Stimulated activated naive CD8-positive, alpha-beta T cell treated with anti-CD3 and anti-CD28 coated beads, Interleukin-15, amount 100 ng/mL, for 72 hours (primary cell): ENCODE results near the gene VTCN1.
A peak's percentile ranks its signal among the peaks of the same experiment; 100 is the strongest.
"Not testable (repeated sequence)": the region's sequence is repeated elsewhere in the genome, so short reads cannot be mapped to it uniquely, and the experiment has no call there.

Experiments
- ATAC-seq: fragments of 150-1000 bp; cut with Tn5 transposase; 2 replicates; pipeline ENCODE4 v1.10.0; 2021; ENCODE audit warnings: mild to moderate bottlenecking, moderate library complexity
- DNase-seq, 2 donors: peaks; one replicate each; pipeline ENCODE4 v3.0.0; 2021 to 2022
- H3K27ac Mint-ChIP-seq, 2 donors: one replicate each; pipeline ENCODE4 v1.8.0; 2022; ENCODE audit warnings: mild to moderate bottlenecking in 2 of 2, mixed read lengths in 2 of 2, moderate library complexity in 2 of 2
- H3K27me3 Mint-ChIP-seq: one replicate; pipeline ENCODE4 v1.8.0; 2022; ENCODE audit warnings: mixed read lengths
- H3K4me1 Mint-ChIP-seq: one replicate; pipeline ENCODE4 v1.8.0; 2022; ENCODE audit warnings: mild to moderate bottlenecking, mixed read lengths
- H3K4me3 Mint-ChIP-seq, 2 donors: one replicate each; pipeline ENCODE4 v1.8.0; 2022; ENCODE audit warnings: mild to moderate bottlenecking in 2 of 2, mixed read lengths in 2 of 2, moderate library complexity in 1 of 2
- H3K9me3 Mint-ChIP-seq, 2 donors: one replicate each; pipeline ENCODE4 v1.8.0; 2022; ENCODE audit warnings: mixed read lengths in 2 of 2

The VTCN1 gene, protein sequence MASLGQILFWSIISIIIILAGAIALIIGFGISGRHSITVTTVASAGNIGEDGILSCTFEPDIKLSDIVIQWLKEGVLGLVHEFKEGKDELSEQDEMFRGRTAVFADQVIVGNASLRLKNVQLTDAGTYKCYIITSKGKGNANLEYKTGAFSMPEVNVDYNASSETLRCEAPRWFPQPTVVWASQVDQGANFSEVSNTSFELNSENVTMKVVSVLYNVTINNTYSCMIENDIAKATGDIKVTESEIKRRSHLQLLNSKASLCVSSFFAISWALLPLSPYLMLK

DNA sequence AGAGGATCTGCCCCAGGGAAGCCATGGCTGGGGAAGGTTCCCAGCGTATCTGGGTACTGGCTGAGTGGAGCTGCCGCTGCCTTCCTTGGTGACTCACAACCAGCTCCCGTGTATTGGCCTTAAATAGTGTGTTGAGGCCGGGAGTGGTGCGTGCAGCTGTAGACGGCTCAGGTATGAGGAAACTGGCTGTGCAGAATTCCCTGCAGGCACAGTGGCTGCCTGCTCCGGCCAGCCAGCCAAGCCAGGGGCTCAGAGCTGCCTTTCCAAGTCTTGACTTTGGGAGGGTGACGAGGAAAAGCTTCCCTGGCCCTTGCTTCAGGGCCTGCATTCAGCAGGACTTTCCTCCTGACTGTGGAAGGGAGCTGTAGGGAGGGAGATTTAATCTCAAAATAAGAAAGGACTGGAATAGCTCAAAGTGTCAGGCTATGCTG, at the start of gene VTCN1:
TSS of gene VTCN1 (minus strand) at position 97 of the 431 bp plus-strand sequence. CDS start at position 25, 72 bp downstream.
- Mint-ChIP-seq H3K4me3 (no peak within 1 kb of the TSS), H3K4me1 (no peaks in the 10 kb centered on the region), H3K27me3 (peaks cover 22% of the 10 kb centered on the region), H3K27ac (no peak within 1 kb of the TSS), H3K9me3 (no peaks in the 10 kb centered on the region)
- DNase-seq (no peak), ATAC-seq (no peak)

DNA sequence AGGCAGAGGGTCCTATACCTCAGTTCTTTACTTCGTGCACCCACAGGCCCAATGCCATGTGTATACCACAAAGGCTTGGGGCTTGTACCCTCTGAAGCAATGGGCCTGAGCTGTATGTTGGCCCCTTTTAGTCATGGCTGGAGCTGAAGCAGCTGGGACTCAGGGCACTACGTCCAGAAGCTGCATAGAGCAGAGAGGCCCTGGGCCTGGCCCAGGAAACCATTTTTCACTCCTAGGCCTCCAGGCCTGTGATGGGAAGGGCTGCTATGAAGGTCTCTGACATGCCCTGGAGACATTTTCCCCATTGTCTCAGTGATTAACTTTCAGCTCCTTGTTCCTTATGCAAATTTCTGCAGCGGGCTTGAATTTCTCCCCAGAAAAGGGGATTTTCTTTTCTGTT, 48.1 kb upstream of the VTCN1 start:
- Mint-ChIP-seq H3K9me3 (peaks cover 6 to 24% of the 10 kb centered on the region in 2 donors), H3K27me3 (no peaks in the 10 kb centered on the region), H3K4me1 (no peaks in the 10 kb centered on the region), H3K4me3 (no peak overlapping the region), H3K27ac (peak overlapping the region in 1 of 2 donors; percentile 53)
- ATAC-seq (no peak), DNase-seq (no peak)

DNA sequence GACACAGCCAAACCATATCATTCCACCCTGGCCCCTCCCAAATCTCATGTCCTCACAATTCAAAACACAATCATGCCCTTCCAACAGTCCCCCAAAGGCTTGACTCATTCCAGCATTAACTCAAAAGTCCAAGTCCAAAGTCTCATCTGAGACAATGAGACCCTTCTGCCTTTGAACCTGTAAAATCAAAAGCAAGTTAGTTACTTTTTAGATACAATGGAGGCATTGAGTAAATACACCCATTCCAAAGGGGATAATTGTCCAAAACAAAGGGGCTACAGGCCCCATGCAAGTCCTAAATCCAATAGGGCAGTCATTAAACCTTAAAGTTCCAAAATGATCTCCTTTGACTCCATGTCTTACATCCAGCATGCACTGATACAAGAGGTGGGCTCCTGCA, 47.3 kb upstream of the VTCN1 start:
- H3K4me3 Mint-ChIP-seq, H3K4me1 Mint-ChIP-seq, ATAC-seq, H3K27me3 Mint-ChIP-seq, H3K27ac Mint-ChIP-seq, DNase-seq: not testable (repeated sequence)
- peaks cover 6 to 24% of the 10 kb centered on the region in 2 donors for H3K9me3 Mint-ChIP-seq

DNA sequence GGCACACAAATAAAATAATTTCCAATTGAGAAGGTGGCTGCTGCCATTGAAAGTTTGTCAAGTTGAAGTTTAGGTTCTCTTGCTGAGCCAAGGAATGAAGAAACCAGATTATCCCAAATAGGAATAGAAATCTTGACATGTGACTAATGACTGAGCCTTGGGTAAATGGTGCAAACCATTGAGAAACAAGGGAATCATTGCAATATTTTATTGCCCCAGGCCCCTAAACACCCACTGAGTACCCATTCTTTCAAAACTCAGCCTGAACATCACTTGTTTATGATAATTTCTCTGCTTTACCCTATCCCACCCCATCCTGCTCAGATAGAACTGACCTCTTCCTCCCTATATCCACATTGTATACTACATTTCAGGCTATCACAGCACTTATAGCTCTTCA, 46.6 kb upstream of the VTCN1 start:
- H3K27ac Mint-ChIP-seq, result no peak overlapping the region
- no peak overlapping the region for H3K4me3 Mint-ChIP-seq
- no peaks in the 10 kb centered on the region for H3K4me1 Mint-ChIP-seq
- H3K9me3 Mint-ChIP-seq, result peaks cover 6 to 24% of the 10 kb centered on the region in 2 donors
- no peak for DNase-seq
- ATAC-seq, result no peak
- H3K27me3 Mint-ChIP-seq, result no peaks in the 10 kb centered on the region

DNA sequence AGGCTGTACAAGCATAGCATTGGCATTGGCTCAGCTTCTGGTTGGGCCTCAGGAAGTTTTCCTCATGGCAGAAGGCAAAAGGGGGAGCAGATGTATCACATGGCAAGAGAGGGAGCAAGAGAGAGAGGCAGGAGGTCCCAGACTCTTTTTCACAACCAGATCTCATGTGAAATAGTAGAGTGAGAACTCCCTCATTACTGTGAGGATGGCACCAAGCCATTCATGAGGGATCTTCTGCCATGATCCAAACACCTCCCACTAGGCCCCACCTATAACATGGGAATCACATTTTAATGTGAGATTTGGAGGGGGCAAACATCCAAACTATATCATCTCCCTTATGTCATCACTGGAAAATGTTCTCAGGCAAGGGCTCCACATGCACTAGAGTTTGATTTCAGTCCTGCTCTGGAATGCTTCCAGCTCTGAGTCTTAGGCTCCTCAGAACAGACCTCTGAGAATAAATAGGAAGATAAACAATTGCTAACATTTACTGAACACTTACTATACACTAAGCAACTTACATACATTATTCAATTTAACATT, 39.4 kb upstream of the VTCN1 start:
- Mint-ChIP-seq H3K9me3 (no peaks in the 10 kb centered on the region), H3K27me3 (peaks cover 4% of the 10 kb centered on the region), H3K27ac (no peak overlapping the region), H3K4me1 (no peaks in the 10 kb centered on the region), H3K4me3 (no peak overlapping the region)
- DNase-seq (no peak), ATAC-seq (no peak)

DNA sequence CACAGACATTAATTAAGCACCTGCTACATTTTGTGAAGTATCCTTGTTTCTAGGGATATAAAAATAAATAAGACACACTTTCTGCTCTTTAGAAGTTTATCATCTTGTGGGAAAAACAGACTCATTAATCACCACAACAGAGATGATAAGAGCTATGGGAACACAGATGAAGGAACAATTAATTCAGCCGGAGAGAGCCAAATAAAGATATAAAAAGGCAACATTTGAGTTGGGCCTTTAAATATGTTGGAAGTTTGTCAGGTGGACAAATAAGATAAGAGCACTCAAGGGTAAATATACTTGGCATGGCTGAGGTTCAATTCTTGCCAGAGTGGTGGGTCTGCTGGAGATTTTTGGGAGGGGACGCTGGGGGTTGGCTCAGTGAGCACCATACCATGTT, 34.2 kb upstream of the VTCN1 start:
- DNase-seq, result no peak
- Mint-ChIP-seq H3K4me1 (no peaks in the 10 kb centered on the region), H3K27ac (peak overlapping the region in 1 of 2 donors; percentile 30), H3K4me3 (no peak overlapping the region), H3K9me3 (no peaks in the 10 kb centered on the region), H3K27me3 (peaks cover 29% of the 10 kb centered on the region)
- ATAC-seq, result no peak

DNA sequence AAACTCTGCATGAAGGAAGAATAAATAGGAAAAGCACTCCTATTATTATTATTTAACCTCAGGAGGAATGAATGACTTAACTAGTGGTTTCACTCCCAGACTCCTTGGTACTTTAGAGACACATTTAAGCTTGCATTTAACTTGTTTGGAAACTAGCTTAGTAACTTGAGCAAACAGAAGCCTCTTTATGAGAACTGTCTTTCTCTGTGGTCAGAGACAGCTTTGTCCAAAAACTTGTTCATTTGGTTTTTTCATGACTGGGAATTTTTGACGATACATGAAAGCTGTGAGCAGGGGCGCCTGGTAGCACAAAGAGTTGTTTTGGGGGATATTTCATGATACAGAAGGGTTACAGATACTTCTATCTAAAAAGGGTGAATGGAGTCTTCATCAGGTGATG, 33.6 kb upstream of the VTCN1 start:
- H3K9me3 Mint-ChIP-seq, result no peaks in the 10 kb centered on the region
- peaks cover 29% of the 10 kb centered on the region for H3K27me3 Mint-ChIP-seq
- H3K4me1 Mint-ChIP-seq, result no peaks in the 10 kb centered on the region
- no peak overlapping the region for H3K27ac Mint-ChIP-seq
- ATAC-seq (no peak), DNase-seq (no peak)
- no peak overlapping the region for H3K4me3 Mint-ChIP-seq

DNA sequence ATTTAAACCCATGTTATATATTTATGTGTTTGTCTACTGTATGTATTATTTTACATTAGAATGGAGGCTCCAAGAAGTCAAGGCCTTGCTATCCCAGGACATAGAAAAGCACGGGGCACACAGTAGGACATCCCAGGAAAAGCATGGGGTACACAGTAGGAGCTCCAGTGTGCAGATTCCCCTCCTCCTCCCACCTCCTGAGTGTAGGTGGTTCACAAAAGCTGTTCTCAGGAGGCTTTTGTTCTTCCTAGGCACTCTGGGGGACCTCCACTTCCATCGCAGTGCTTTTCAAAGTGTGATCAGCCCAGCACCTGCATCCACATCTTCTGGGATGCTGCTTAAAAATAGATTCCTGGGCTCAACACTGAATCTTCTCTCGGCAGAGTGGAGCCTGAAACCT, 30.8 kb upstream of the VTCN1 start:
- DNase-seq, result no peak
- Mint-ChIP-seq H3K9me3 (no peaks in the 10 kb centered on the region), H3K4me1 (no peaks in the 10 kb centered on the region)

DNA sequence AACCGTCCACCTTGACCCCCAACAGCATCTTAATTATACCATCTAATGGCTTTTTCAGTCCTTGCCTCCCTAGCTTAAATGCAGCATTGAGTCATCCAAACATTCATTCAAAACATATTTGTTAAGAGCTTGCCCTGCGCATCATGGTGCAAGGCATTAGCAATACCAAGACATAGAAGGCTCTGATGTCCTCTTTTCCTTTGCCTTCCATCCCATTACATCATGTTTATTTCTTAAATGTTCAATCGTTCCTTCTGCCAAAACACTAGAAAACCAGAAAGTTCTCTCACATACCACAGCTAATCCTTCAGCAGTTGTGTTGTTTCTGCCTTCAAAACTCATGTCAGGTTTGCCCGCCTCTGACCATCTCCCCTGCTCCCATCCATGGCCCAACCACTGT, 29.8 kb upstream of the VTCN1 start:
- H3K27me3 Mint-ChIP-seq, result peaks cover 29% of the 10 kb centered on the region
- no peak for ATAC-seq

More for the DNA sequence above, 30.8 kb upstream of the VTCN1 start:
- no peak overlapping the region for H3K27ac Mint-ChIP-seq
- ATAC-seq, result no peak
- H3K27me3 Mint-ChIP-seq, result peaks cover 29% of the 10 kb centered on the region
- no peak overlapping the region for H3K4me3 Mint-ChIP-seq

DNA sequence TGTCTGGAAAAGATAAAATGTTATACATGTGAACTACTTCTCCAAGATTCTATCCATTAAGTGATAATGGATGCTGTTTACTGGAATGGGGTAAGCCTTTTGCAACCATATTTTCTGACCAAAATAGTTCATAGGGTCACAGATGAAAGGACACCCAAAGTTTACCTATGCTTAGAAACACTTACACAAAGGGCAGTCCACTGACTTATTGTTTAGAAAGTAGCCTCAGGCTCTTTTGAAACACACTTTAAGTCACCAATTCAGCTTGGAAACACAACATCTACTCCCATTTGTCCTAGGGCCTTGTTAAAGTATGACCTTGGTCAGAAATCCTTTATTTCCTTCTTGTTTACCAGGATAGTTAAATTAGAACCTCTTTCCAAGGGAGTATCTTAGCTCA, 28.7 kb upstream of the VTCN1 start:
- ATAC-seq (no peak), DNase-seq (no peak)
- Mint-ChIP-seq H3K27me3 (peaks cover 18% of the 10 kb centered on the region), H3K4me1 (no peaks in the 10 kb centered on the region), H3K27ac (no peak overlapping the region), H3K9me3 (no peaks in the 10 kb centered on the region), H3K4me3 (no peak overlapping the region)

More for the DNA sequence above, 29.8 kb upstream of the VTCN1 start:
- no peaks in the 10 kb centered on the region for H3K4me1 Mint-ChIP-seq
- no peaks in the 10 kb centered on the region for H3K9me3 Mint-ChIP-seq
- H3K27ac Mint-ChIP-seq, result no peak overlapping the region
- no peak for DNase-seq
- H3K4me3 Mint-ChIP-seq, result no peak overlapping the region

DNA sequence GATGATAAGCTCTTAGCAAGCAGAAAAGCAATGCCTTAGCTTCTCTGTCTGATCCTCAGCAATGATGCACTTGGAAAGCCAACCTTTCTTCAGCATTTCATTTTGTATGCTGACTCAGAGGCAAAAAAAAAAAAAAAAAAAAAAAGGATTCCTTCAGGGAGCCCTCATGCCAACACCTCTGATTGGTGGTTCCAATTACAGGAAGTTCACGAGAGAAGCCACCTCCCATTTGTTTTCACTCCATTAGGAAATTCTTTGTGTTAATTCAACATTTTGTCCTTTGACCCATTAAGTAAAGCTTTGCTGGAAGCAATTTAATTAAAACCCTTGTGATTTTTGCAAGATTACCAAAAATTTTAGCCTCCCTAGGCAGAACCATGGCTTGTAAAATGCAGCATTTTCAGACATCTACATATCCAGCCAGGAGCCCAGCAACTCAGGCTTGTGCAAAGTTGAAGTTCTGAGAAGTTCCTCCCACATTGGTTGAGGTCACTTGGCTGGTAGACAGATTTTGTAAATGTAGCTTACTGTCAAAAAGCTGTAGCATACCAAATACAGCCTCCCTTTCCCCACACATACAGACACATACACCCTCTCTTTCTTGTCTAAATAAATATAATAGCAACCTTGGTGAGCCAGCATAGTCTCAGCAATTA, 27.1 kb upstream of the VTCN1 start:
- Mint-ChIP-seq H3K27me3 (peaks cover 9% of the 10 kb centered on the region), H3K4me3 (no peak overlapping the region), H3K4me1 (no peaks in the 10 kb centered on the region), H3K27ac (peak overlapping the region in 1 of 2 donors; percentile 22), H3K9me3 (peaks cover 3 to 4% of the 10 kb centered on the region in 2 donors)
- DNase-seq, result no peak
- no peak for ATAC-seq

DNA sequence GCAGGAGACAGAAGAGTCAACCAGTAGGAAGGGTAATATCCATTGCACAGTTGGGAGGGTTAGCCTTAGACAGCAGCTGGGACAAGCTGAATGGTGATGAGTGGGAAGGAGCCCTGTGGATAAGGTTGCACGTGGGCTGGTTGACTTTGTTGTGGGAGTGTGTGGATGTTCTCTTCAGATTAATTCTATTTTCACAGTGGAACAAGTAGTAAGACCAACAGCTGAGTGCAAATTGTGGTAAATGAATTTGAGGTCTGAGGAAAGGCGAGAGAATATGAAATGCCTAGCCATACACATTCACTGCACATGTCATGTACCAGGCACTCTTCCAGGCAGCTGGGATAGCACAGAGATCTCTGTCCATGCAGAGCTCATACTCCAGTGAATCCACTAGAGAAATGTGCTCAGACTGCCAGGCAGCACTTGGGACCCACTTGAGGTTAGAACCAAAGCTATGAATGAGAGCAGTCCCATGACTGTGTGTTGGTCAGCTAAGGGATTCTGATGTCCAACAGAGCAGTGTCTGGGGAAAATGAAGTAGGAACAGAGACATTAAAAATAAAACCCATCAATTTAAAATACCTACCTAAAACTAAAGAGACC, 25.2 kb upstream of the VTCN1 start:
- no peaks in the 10 kb centered on the region for H3K4me1 Mint-ChIP-seq
- DNase-seq, result no peak
- H3K9me3 Mint-ChIP-seq, result peaks cover 3 to 7% of the 10 kb centered on the region in 2 donors
- H3K27ac Mint-ChIP-seq, result no peak overlapping the region
- H3K4me3 Mint-ChIP-seq, result no peak overlapping the region
- peaks cover 6% of the 10 kb centered on the region for H3K27me3 Mint-ChIP-seq
- no peak for ATAC-seq

DNA sequence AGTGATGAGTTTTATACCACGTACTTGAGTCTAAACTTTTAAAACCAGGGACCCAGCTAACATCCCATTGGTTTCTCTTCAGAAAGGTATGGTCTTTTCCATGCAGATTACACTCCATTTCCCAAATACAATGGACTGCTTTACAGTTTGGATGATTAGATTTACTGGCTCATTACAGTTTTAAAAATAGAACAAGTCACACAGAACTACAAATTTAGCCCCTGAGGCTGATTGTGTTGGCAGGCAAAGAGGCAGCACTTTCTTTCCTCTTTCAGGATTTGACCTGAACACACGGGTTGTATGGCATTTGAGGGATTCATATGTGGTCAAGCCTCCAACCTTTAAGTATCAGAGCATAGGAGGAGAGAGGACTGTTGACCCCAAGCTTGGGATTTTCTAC, 21.8 kb upstream of the VTCN1 start:
- Mint-ChIP-seq H3K4me1 (no peaks in the 10 kb centered on the region), H3K27ac (no peak overlapping the region), H3K27me3 (no peaks in the 10 kb centered on the region), H3K4me3 (no peak overlapping the region), H3K9me3 (peaks cover 3 to 7% of the 10 kb centered on the region in 2 donors)
- ATAC-seq, result no peak
- no peak for DNase-seq

DNA sequence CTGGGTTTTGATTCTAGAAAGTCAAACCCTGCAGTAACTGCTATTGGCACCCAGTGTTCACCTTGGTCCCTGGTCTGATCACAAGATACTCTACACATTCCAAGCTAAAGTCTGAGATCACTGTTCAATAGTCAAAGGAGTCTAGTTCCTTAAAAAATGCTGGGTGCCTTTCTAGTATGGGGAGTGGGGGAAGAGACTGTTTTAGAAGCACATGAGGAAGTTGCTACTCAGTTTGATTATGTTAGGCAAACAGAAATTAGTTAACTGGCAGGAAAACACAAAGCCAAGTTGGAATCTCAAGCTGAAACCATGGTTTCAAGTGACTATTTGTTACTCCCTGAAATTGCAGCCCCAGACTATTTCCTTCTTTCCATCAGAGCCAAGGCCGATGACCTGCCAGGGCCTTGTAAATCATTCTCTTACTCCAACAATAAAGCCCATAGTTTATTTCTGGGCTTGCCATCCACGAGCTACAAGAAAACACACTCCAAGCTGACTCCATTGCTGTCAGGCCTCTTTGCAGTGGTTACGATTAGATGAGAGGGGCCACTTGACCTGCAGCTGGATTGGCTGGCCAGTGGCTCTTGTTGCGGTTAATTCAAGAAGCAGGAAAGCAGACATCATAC, 21.1 kb upstream of the VTCN1 start:
- no peaks in the 10 kb centered on the region for H3K4me1 Mint-ChIP-seq
- ATAC-seq, result no peak

DNA sequence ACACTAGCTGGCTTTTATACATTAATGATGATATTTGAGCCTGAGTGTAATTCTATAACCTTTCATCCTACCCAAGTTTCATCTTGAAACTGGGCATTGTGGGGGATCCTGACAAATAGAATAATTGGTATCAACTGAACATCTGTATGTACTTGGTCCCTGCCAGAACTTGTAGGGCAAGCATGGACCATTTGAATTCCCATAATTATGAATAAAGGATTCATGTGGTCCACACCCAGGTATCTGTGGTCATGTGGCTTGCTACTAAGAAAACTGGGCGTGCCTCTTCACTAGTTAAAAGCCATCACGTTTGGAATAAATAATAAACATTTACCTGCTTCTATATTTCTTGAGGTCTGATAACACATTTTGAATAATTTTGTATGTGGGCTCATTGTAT, 20.6 kb upstream of the VTCN1 start:
- DNase-seq (no peak), ATAC-seq (no peak)
- Mint-ChIP-seq H3K27me3 (no peaks in the 10 kb centered on the region), H3K4me1 (no peaks in the 10 kb centered on the region), H3K27ac (no peak overlapping the region), H3K9me3 (peaks cover 3 to 7% of the 10 kb centered on the region in 2 donors), H3K4me3 (no peak overlapping the region)

More for the DNA sequence above, 21.1 kb upstream of the VTCN1 start:
- no peak overlapping the region for H3K4me3 Mint-ChIP-seq
- no peak for DNase-seq
- H3K9me3 Mint-ChIP-seq, result peaks cover 3 to 7% of the 10 kb centered on the region in 2 donors
- no peaks in the 10 kb centered on the region for H3K27me3 Mint-ChIP-seq
- H3K27ac Mint-ChIP-seq, result no peak overlapping the region
